Pancreas (tissue), 10 donors: Measurements from ENCODE around the gene IFT81. TPM values are rescaled to one million over a fixed set of nuclear protein-coding genes. Genes with fewer than 3 reads are reported as not detected.
A peak's percentile ranks its signal among the peaks of the same experiment; 100 is the strongest.

ENCODE experiments used
- ATAC-seq, 4 donors: fragments of 200-7000 bp; cut with Tn5 transposase; one replicate each; pipeline versions ENCODE4 v1.8.0 to v1.9.1; 2020; ENCODE audit warnings: mild to moderate bottlenecking in 4 of 4, moderate library complexity in 4 of 4
- DNase-seq, 6 donors: peaks; one replicate each; pipeline ENCODE4 v3.0.0-alpha.2; 2020
- FAIRE-seq: peaks from 2 replicates; lab custom pipeline; 2012; peaks lifted over from hg19 to GRCh38; lab: Jason Lieb, UNC
- H3K27ac ChIP-seq, 4 donors: fragments of 200-600 bp; sonication (generic); 1 replicate in 3 of 4; 2 replicates in 1 of 4; pipeline versions ENCODE4 v1.5.0 to v1.8.0; 2020
- H3K27me3 ChIP-seq, 4 donors: fragments of 200-600 bp; one replicate each; pipeline ENCODE4 v1.8.0; 2021
- H3K36me3 ChIP-seq, 3 donors: fragments of 200-600 bp; sonication (generic) in 1 of 3; one replicate each; pipeline versions ENCODE4 v1.5.0 to v1.8.0; 2020 to 2021
- H3K4me1 ChIP-seq, 3 donors: fragments of 200-600 bp; one replicate each; pipeline ENCODE4 v1.8.0; 2021
- H3K4me3 ChIP-seq, 4 donors: fragments of 200-600 bp; sonication (generic) in 2 of 4; one replicate each; pipeline versions ENCODE4 v1.5.0 to v1.8.0; 2020 to 2021
- H3K9me3 ChIP-seq, 4 donors: fragments of 200-600 bp; one replicate each; pipeline ENCODE4 v1.8.0; 2021
- CTCF ChIP-seq, 4 donors: fragments of 200-600 bp; sonication (generic) in 3 of 4; IDR thresholded peaks; one replicate each; pipeline versions ENCODE4 v1.5.0 to v1.8.0; 2021; ENCODE audit warnings: antibody characterized with exemption in 4 of 4
- whole genome bisulfite sequencing, 2 donors: extraction: QIAGEN DNeasy Blood & Tissue Kit; methylation state at CpG; one replicate each; pipeline ENCODE4 v1.1.7; 2013; 5-methylcytosine and 5-hydroxymethylcytosine counted together
- intact Hi-C, 3 donors: fragments of 100-400 bp; cut with DNase I; formaldehyde crosslinking; loops; one replicate each; pipeline versions ENCODE4 v1.11.1 to v1.14.2; 2022
- polyA plus RNA-seq, 2 donors: library from polyadenylated mRNA; stranded (reverse); fragments of 200-250 nt; gene quantifications; one replicate each; pipeline ENCODE4 v1.2.3, GENCODE V29; 2013
- total RNA-seq, 6 donors: library from RNA; stranded (reverse); fragmentation: NEBNext Ultra II Directional in 4 of 6; extraction: Animal tissue kit (Norgen Biotek cat#: 25700) in 4 of 6; gene quantifications; one replicate each; pipeline versions ENCODE4 v1.2.1 to v1.2.4, GENCODE V29; 2021 to 2023
- donor health status: healthy with polysubstance abuse.
- donor health status: DM: no; HTN: no; CAD: no; lungs with moderate emphysema.
- donor health status: DM: no; HTN: no; CAD: no.
- donor health status: control.
- donor health status: control.
- donor health status: Bipolar disorder and iron deficiency.
- donor health status: DM: yes; HTN: yes; CAD: no.
- donor health status: DM: no; HTN: no; CAD: no.
- donor health status: DM: no; HTN: no; CAD: no.
- donor health status: DM: yes; HTN: yes; CAD: no.

Gene IFT81
- total and polyA plus RNA-seq, 8 donors, result 2.1 to 7.2 (median 3.4) TPM

GRCh38 chr12:110108309-110109036, 15.7 kb upstream of the IFT81 start:
- no peaks in the 10 kb centered on the region for H3K27me3 ChIP-seq
- H3K4me1 ChIP-seq, result peaks cover 0 to 16% (median 10%) of the 10 kb centered on the region in 3 donors
- no peak for TF ChIP-seq CTCF (IDR thresholded peaks at IDR 0.05)
- no peaks in the 10 kb centered on the region for H3K9me3 ChIP-seq
- FAIRE-seq (no peak), ATAC-seq (peak in 3 of 4 donors; percentile 5 to 15 (median 9)), DNase-seq (no peak)
- H3K27ac ChIP-seq, result peak overlapping the region in 2 of 4 donors; percentile 47 to 55
- intact Hi-C loops, result loop anchor here in 1 of 3 donors (10.0 kb wide), 1 partner anchor 316 kb away; no protein-coding TSS in a partner anchor
- H3K36me3 ChIP-seq, result no peaks in the 10 kb centered on the region
- WGBS, 2 donors, result 70 to 76% methylated on average over 8 of the region's 8 CpGs
- H3K4me3 ChIP-seq, result no peak overlapping the region

- WGBS, 2 donors, result 10 to 13% methylated on average over 13 of the region's 13 CpGs
- no peaks in the 10 kb centered on the region for H3K9me3 ChIP-seq
- no peaks in the 10 kb centered on the region for H3K36me3 ChIP-seq
- intact Hi-C loops, result loop anchor here in 1 of 3 donors (10.0 kb wide), 1 partner anchor 316 kb away; no protein-coding TSS in a partner anchor
- H3K27ac ChIP-seq, result peak overlapping the region in 2 of 4 donors; percentile 47 to 55
- H3K27me3 ChIP-seq, result no peaks in the 10 kb centered on the region
- FAIRE-seq (no peak), DNase-seq (peak in 4 of 6 donors; percentile 41 to 63 (median 52)), ATAC-seq (peak; percentile 59 to 80 (median 78))
- peaks cover 0 to 16% (median 10%) of the 10 kb centered on the region in 3 donors for H3K4me1 ChIP-seq
- no peak overlapping the region for H3K4me3 ChIP-seq
- no peak for TF ChIP-seq CTCF (IDR thresholded peaks at IDR 0.05)
Measured at GRCh38 chr12:110109037-110109836, 14.9 kb upstream of the IFT81 start.

- peak overlapping the region in 2 of 4 donors; percentile 47 to 55 for H3K27ac ChIP-seq
- WGBS, 2 donors, result 53 to 54% methylated on average over 2 of the region's 2 CpGs
- DNase-seq (no peak), ATAC-seq (no peak), FAIRE-seq (no peak)
- intact Hi-C loops, result loop anchor here in 1 of 3 donors (10.0 kb wide), 1 partner anchor 315 kb away; no protein-coding TSS in a partner anchor
- no peak for TF ChIP-seq CTCF (IDR thresholded peaks at IDR 0.05)
- H3K4me3 ChIP-seq, result no peak overlapping the region
- H3K27me3 ChIP-seq, result no peaks in the 10 kb centered on the region
- H3K4me1 ChIP-seq, result peaks cover 0 to 13% (median 10%) of the 10 kb centered on the region in 3 donors
- no peaks in the 10 kb centered on the region for H3K9me3 ChIP-seq
- H3K36me3 ChIP-seq, result no peaks in the 10 kb centered on the region
Measured at GRCh38 chr12:110109837-110110535, 14.2 kb upstream of the IFT81 start.

- intact Hi-C loops, result no loop called here
- no peak for DNase-seq
- Histone ChIP-seq H3K9me3 (no peaks in the 10 kb centered on the region), H3K27ac (no peak overlapping the region), H3K27me3 (no peaks in the 10 kb centered on the region), H3K36me3 (no peaks in the 10 kb centered on the region), H3K4me1 (peaks cover 0 to 13% (median 10%) of the 10 kb centered on the region in 3 donors), H3K4me3 (no peak overlapping the region)
- 72 to 89% methylated on average over 4 of the region's 4 CpGs for WGBS, 2 donors
- no peak for FAIRE-seq
- no peak for ATAC-seq
- no peak for TF ChIP-seq CTCF (IDR thresholded peaks at IDR 0.05)
Measured at GRCh38 chr12:110111476-110112334, 12.5 kb upstream of the IFT81 start.
